Astrocyte of the spinal cord (primary cell): ENCODE results near the gene CLCF1.

Source experiments
- DNase-seq: peaks from one replicate; pipeline ENCODE4 v3.0.0; 2011; ENCODE audit warnings: low read depth, low spot score
- H3K4me3 ChIP-seq: 2 replicates; pipeline ENCODE4 v1.5.1; 2011; ENCODE audit warnings: low read depth, mild to moderate bottlenecking, low read length, moderate library complexity
- in situ Hi-C: cut with HindIII; loops from 2 replicates; pipeline ENCODE4 v1.10.0; 2017; ENCODE audit warnings: low sequenced_read_pairs
- TF ChIP-seq, protein P1 (sequence below): IDR thresholded peaks from 2 replicates; pipeline ENCODE4 v1.5.1; 2012; ENCODE audit warnings: low read depth, mild to moderate bottlenecking, low read length, inconsistent platforms

CLCF1 gene

GRCh38 chr11:67408437-67409200 is 35.2 kb upstream of the CLCF1 start:
- in situ Hi-C loops, result no loop called here
- no peak overlapping the region for H3K4me3 ChIP-seq
- no peak for DNase-seq
- TF ChIP-seq, protein P1, sequence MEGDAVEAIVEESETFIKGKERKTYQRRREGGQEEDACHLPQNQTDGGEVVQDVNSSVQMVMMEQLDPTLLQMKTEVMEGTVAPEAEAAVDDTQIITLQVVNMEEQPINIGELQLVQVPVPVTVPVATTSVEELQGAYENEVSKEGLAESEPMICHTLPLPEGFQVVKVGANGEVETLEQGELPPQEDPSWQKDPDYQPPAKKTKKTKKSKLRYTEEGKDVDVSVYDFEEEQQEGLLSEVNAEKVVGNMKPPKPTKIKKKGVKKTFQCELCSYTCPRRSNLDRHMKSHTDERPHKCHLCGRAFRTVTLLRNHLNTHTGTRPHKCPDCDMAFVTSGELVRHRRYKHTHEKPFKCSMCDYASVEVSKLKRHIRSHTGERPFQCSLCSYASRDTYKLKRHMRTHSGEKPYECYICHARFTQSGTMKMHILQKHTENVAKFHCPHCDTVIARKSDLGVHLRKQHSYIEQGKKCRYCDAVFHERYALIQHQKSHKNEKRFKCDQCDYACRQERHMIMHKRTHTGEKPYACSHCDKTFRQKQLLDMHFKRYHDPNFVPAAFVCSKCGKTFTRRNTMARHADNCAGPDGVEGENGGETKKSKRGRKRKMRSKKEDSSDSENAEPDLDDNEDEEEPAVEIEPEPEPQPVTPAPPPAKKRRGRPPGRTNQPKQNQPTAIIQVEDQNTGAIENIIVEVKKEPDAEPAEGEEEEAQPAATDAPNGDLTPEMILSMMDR, result no peak

GRCh38 chr11:67407688-67408163 is 34.3 kb upstream of the CLCF1 start:
- H3K4me3 ChIP-seq, result no peak overlapping the region
- DNase-seq, result no peak
- in situ Hi-C loops, result no loop called here
- TF ChIP-seq, protein P1, result no peak

DNA sequence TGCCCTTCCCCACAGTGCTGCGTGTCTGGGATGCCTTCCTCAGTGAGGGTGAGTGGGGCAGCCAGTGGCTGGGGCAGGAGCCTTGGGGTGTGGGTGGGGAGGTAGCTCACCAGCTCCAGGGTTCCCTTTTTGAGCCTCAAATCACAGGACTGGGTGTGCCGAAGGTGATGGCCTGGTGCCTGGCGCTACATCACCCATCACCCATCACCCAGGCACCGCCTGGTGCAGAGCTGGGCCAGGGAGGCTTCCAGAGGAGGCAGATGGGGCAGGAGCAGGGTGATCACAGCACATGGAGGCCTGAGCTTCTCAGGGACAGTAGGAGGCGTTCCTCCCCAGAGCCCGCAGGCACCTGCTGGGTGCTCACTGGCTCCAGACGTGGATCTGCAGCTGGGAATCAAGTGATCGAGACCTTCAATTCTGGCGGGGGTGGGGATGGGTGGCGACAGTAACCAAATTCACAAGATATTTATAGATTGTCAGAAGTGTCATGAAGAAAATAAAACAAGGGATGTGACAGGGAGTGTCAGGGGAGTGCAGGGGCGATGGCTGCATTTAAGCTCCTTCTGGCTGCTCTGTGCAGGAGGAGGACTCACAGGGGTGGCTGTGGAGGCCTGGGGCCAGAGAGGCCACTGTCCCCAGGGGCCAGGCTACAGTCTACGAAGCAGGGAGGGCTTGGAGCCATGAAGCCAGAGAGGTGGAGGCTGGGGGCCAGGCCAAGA is 33.7 kb upstream of the CLCF1 start:
- H3K4me3 ChIP-seq, result no peak overlapping the region
- no peak for DNase-seq
- TF ChIP-seq, protein P1, result no peak
- in situ Hi-C loops, result no loop called here

DNA sequence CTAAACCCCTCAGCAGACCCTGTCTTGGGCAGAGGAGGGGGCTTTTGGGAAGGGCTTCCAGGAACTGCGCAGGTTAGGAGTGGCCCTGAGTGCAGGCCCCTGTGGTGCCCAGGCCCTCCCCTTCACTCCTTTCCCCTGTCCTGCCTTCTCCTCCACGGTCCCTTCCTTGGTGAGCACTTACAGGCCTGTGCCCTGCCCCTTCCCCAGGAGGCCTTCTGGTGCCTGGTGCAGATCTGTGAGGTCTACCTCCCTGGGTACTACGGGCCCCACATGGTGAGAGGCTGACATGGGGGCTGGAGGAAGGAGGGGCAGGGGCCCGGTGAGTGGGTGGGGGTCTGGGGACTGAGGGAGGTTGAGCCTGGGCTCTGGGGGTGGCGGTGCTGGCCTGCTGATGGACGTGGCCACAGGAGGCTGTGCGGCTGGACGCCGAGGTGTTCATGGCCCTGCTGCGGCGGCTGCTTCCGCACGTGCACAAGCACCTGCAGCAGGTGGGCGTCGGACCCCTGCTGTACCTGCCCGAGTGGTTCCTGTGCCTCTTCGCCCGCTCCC is 33.1 kb upstream of the CLCF1 start:
- H3K4me3 ChIP-seq, result no peak overlapping the region
- TF ChIP-seq, protein P1, result no peak
- no peak for DNase-seq
- in situ Hi-C loops, result no loop called here

- DNase-seq, result no peak
- TF ChIP-seq, protein P1, result no peak
- H3K4me3 ChIP-seq, result no peak overlapping the region
- in situ Hi-C loops, result no loop called here
Measured at GRCh38 chr11:67405688-67406339, 32.4 kb upstream of the CLCF1 start.

GRCh38 chr11:67405196-67405567 is 31.8 kb upstream of the CLCF1 start:
- TF ChIP-seq, protein P1, result no peak
- no peak for DNase-seq
- H3K4me3 ChIP-seq, result no peak overlapping the region
- in situ Hi-C loops, result no loop called here
